DOHH2 (cell line): Measurements from ENCODE around the gene RALGDS.

Source experiments
- CTCF ChIP-seq: fragments of 200-600 bp; sonication (generic); IDR thresholded peaks from one replicate; pipeline ENCODE4 v1.5.1; 2014; ENCODE audit warnings: antibody characterized with exemption, mild to moderate bottlenecking, low read depth, low read length; ENCODE audit not compliant: poor library complexity, severe bottlenecking
- EZH2phosphoT487 ChIP-seq: fragments of 200-600 bp; sonication (generic); IDR thresholded peaks from 2 replicates; pipeline ENCODE4 v1.6.1; 2017; ENCODE audit warnings: borderline replicate concordance, mild to moderate bottlenecking, antibody characterized with exemption, low read length, moderate library complexity, mixed read lengths

GRCh38 chr9:133128152-133128551 is 7.1 kb upstream of the RALGDS start:
- no peak for TF ChIP-seq CTCF
- TF ChIP-seq EZH2phosphoT487 = no peak
